HepG2 (cell line): ENCODE measurements around the gene TSPAN5. TPM values are rescaled to one million over a fixed set of nuclear protein-coding genes. Genes with fewer than 3 reads are reported as not detected.

Experiments
- ATAC-seq: fragments of 200-7000 bp; cut with Tn5 transposase; 3 replicates; pipeline ENCODE4 v1.9.1; 2020; ENCODE audit warnings: mild to moderate bottlenecking, moderate library complexity
- BruUV-seq: library from RNA; stranded (reverse); fragments of 400-500 nt; replicated peaks from 2 replicates; lab custom pipeline; 2021; lab: Mats Ljungman, UMichigan
- CTCF ChIA-PET: fragments of 300-600 bp; formaldehyde crosslinking; extraction: SDS; loops from one replicate; lab custom pipeline; 2021; ENCODE audit warnings: low total read pairs, inconsistent platforms, low intra/inter-chr PET ratio; lab: Yijun Ruan, JAX
- POLR2A ChIA-PET: fragments of 350-600 bp; sonication (Branson Sonifier 250); formaldehyde crosslinking; loops from one replicate; lab custom pipeline; 2020; ENCODE audit warnings: antibody characterized with exemption, inconsistent platforms; lab: Yijun Ruan, JAX
- DNase-seq: peaks from one replicate; pipeline ENCODE4 v3.0.0-alpha.2; 2015; ENCODE audit warnings: low spot score
- FAIRE-seq: peaks from 3 replicates; lab custom pipeline; 2011; peaks lifted over from hg19 to GRCh38; lab: Jason Lieb, UNC
- H2AFZ ChIP-seq: one replicate; pipeline ENCODE4 v1.6.1; 2011; ENCODE audit warnings: low read length, inconsistent platforms
- H3K27ac ChIP-seq: fragments of 300-600 bp; 3 replicates; pipeline ENCODE4 v1.8.0; 2011; ENCODE audit warnings: mixed run types, mild to moderate bottlenecking, mixed read lengths, low read length, inconsistent platforms; ENCODE audit not compliant: insufficient read depth; ENCODE audit errors: extremely low read length
- H3K27me3 ChIP-seq, 2 experiments: fragments of 200-600 bp in 1 of 2; 2 replicates in 1 of 2; 3 replicates in 1 of 2; pipeline versions ENCODE4 v1.6.0 to v1.8.0; 2011; ENCODE audit warnings: low read length in 2 of 2, mild to moderate bottlenecking in 2 of 2, moderate library complexity in 2 of 2, inconsistent platforms in 1 of 2; ENCODE audit not compliant: insufficient read depth in 2 of 2, control insufficient read depth in 1 of 2
- H3K36me3 ChIP-seq, 2 experiments: fragments of 200-600 bp in 1 of 2; replicated peaks in 1 of 2; 2 replicates in 1 of 2; 3 replicates in 1 of 2; pipeline versions ENCODE4 v1.5.1 to v1.8.0; 2011; ENCODE audit warnings: low read length in 2 of 2, inconsistent platforms in 1 of 2; ENCODE audit not compliant: insufficient read depth in 2 of 2, control insufficient read depth in 1 of 2
- H3K4me1 ChIP-seq: 2 replicates; pipeline ENCODE4 v1.5.1; 2012; ENCODE audit warnings: low read length, inconsistent platforms; ENCODE audit not compliant: insufficient read depth
- H3K4me2 ChIP-seq: 2 replicates; pipeline ENCODE4 v1.6.0; 2011; ENCODE audit warnings: low read depth, low read length, inconsistent platforms
- H3K4me3 ChIP-seq, 3 experiments: fragments of 200-600 bp in 1 of 3; sonication (generic), shearing (Covaris generic) in 1 of 3; replicated peaks in 1 of 3; 2 replicates each; pipeline ENCODE4 v1.5.1; 2011 to 2016; ENCODE audit warnings: low read length in 3 of 3, inconsistent platforms in 2 of 3, low read depth in 2 of 3, mild to moderate bottlenecking in 2 of 3, control low read depth in 1 of 3, mixed read lengths in 1 of 3; ENCODE audit not compliant: insufficient read depth in 1 of 3
- H3K79me2 ChIP-seq: one replicate; pipeline ENCODE4 v1.6.1; 2011; ENCODE audit warnings: low read length, inconsistent platforms; ENCODE audit not compliant: insufficient read depth
- H3K9ac ChIP-seq: 2 replicates; pipeline ENCODE4 v1.6.0; 2011; ENCODE audit warnings: mild to moderate bottlenecking, low read depth, low read length, inconsistent platforms; ENCODE audit not compliant: insufficient read depth
- H3K9me3 ChIP-seq: 2 replicates; pipeline ENCODE4 v1.5.1; 2012; ENCODE audit warnings: mild to moderate bottlenecking, low read length
- H4K20me1 ChIP-seq: 2 replicates; pipeline ENCODE4 v1.6.0; 2011; ENCODE audit warnings: inconsistent platforms, mild to moderate bottlenecking, low read length, moderate library complexity; ENCODE audit not compliant: insufficient read depth
- E2F2 ChIP-seq: sonication (generic); formaldehyde crosslinking; IDR thresholded peaks from 2 replicates; pipeline ENCODE4 v1.4.0; 2020; ENCODE audit warnings: missing genetic modification reagents, borderline replicate concordance
- EED ChIP-seq: sonication (generic); formaldehyde crosslinking; IDR thresholded peaks from 2 replicates; pipeline ENCODE4 v1.5.0; 2020; ENCODE audit warnings: mild to moderate bottlenecking, missing genetic modification reagents
- HCFC1 ChIP-seq: fragments of 150-350 bp; IDR thresholded peaks from 2 replicates; pipeline ENCODE4 v1.6.1; 2014; ENCODE audit warnings: low read depth, low read length
- ISL2 ChIP-seq: sonication (generic); formaldehyde crosslinking; IDR thresholded peaks from 2 replicates; pipeline ENCODE4 v1.5.0; 2020; ENCODE audit warnings: missing genetic modification reagents
- NFKB2 ChIP-seq: sonication (generic); formaldehyde crosslinking; IDR thresholded peaks from 2 replicates; pipeline ENCODE4 v1.4.0; 2020; ENCODE audit warnings: missing genetic modification reagents, borderline replicate concordance
- RBM39 ChIP-seq: fragments of 200-400 bp; formaldehyde crosslinking; IDR thresholded peaks from one replicate; pipeline ENCODE4 v1.6.1; 2018; ENCODE audit warnings: antibody characterized with exemption, mild to moderate bottlenecking, low read depth, low read length; ENCODE audit not compliant: poor library complexity, severe bottlenecking
- SP140L ChIP-seq: sonication (generic); formaldehyde crosslinking; IDR thresholded peaks from 2 replicates; pipeline ENCODE4 v1.4.0; 2020; ENCODE audit warnings: missing genetic modification reagents, borderline replicate concordance
- ZNF10 ChIP-seq: sonication (generic); formaldehyde crosslinking; IDR thresholded peaks from 2 replicates; pipeline ENCODE4 v1.4.0; 2020; ENCODE audit warnings: mild to moderate bottlenecking, low read depth, missing genetic modification reagents, borderline replicate concordance
- ZNF333 ChIP-seq: sonication (generic); formaldehyde crosslinking; IDR thresholded peaks from 2 replicates; pipeline ENCODE4 v1.4.0; 2020; ENCODE audit warnings: mild to moderate bottlenecking, missing genetic modification reagents, borderline replicate concordance
- ZNF691 ChIP-seq: sonication (generic); formaldehyde crosslinking; IDR thresholded peaks from 2 replicates; pipeline ENCODE4 v1.4.0; 2020; ENCODE audit warnings: missing genetic modification reagents, low read depth, mild to moderate bottlenecking, borderline replicate concordance
- WGBS: methylation state at CpG from one replicate; pipeline ENCODE4 v1.1.6; 2017; ENCODE audit warnings: low lambda C conversion rate; 5-methylcytosine and 5-hydroxymethylcytosine counted together
- in situ Hi-C: cut with HindIII; loops from 2 replicates; pipeline ENCODE4 v1.10.0; 2017; ENCODE audit warnings: low pct_unique_long_range_greater_than_20kb; ENCODE audit not compliant: extremely low pct_ligation_motif_present
- intact Hi-C: fragments of 100-400 bp; cut with micrococcal nuclease; formaldehyde crosslinking; loops from one replicate; pipeline ENCODE4 v1.10.0; 2022; ENCODE audit not compliant: unreplicated experiment
- polyA plus RNA-seq, 8 experiments: library from polyadenylated mRNA; depleted of rRNA in 3 of 8; stranded (reverse) in 7 of 8; unstranded in 1 of 8; fragments of >200 nt; fragmentation: Illumina TruSeq in 4 of 8; extraction: Trizol in 4 of 8; gene quantifications; 2 replicates each; pipeline versions ENCODE4 v1.2.1 to v1.2.3, GENCODE V29; 2011 to 2016; ENCODE audit warnings: low read depth in 4 of 8, missing spikeins in 1 of 8, mixed read lengths in 1 of 8; ENCODE audit not compliant: insufficient read depth in 1 of 8
- total RNA-seq, 5 experiments: library from RNA; depleted of rRNA; stranded (reverse); fragments of >200 nt; fragmentation: Illumina TruSeq; extraction: Trizol; gene quantifications; 2 replicates each; pipeline ENCODE4 v1.2.3, GENCODE V29; 2016; ENCODE audit warnings: low read depth in 1 of 5
- TF ChIP-seq, protein P1 (sequence below): sonication (generic); formaldehyde crosslinking; IDR thresholded peaks from 2 replicates; pipeline ENCODE4 v1.4.0; 2020; ENCODE audit warnings: mild to moderate bottlenecking, low read depth, missing genetic modification reagents
- TF ChIP-seq, protein P2 (sequence below): IDR thresholded peaks from 2 replicates; pipeline ENCODE4 v1.6.1; 2016; ENCODE audit warnings: missing biosample characterization, missing genetic modification reagents, low read depth

TSPAN5 gene
- total and polyA plus RNA-seq, 2 of the 13 experiments (the other 11 are each of a cell fraction or from before 2014, with no cell fraction given) = 0.20 to 0.53 TPM

- in situ Hi-C loops (no loop called here), intact Hi-C loops (no loop called here)
- ATAC-seq (no peak), FAIRE-seq (no peak), DNase-seq (no peak)
- Histone ChIP-seq H3K9ac (no peak overlapping the region), H2AFZ (no peak overlapping the region), H3K4me1 (no peaks in the 10 kb centered on the region), H3K4me2 (no peak overlapping the region), H3K79me2 (no peaks in the 10 kb centered on the region), H3K4me3 (no peak overlapping the region), H3K27me3 (peaks cover 0 to 3% of the 10 kb centered on the region in 2 experiments; a peak in 2 of 5 replicates), H3K36me3 (no peaks in the 10 kb centered on the region), H4K20me1 (no peaks in the 10 kb centered on the region), H3K27ac (no peak overlapping the region)
- ChIA-PET CTCF (no interaction called here), POLR2A (no interaction called here)
- BruUV-seq = no TSS peak
- WGBS = 34% methylated on average over 5 of the region's 5 CpGs
- TF ChIP-seq NFKB2 (CRISPR knock-in tag) (no peak), ZNF10 (CRISPR knock-in tag) (no peak)
- TF ChIP-seq, protein P1, sequence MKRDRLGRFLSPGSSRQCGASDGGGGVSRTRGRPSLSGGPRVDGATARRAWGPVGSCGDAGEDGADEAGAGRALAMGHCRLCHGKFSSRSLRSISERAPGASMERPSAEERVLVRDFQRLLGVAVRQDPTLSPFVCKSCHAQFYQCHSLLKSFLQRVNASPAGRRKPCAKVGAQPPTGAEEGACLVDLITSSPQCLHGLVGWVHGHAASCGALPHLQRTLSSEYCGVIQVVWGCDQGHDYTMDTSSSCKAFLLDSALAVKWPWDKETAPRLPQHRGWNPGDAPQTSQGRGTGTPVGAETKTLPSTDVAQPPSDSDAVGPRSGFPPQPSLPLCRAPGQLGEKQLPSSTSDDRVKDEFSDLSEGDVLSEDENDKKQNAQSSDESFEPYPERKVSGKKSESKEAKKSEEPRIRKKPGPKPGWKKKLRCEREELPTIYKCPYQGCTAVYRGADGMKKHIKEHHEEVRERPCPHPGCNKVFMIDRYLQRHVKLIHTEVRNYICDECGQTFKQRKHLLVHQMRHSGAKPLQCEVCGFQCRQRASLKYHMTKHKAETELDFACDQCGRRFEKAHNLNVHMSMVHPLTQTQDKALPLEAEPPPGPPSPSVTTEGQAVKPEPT (CRISPR knock-in tag) = no peak
- TF ChIP-seq, all 625 proteins: peak for 0
- no peaks in the 10 kb centered on the region for H3K9me3 ChIP-seq
Measured at GRCh38 chr4:98641376-98641775, 17.0 kb downstream of the TSPAN5 start.

- Histone ChIP-seq H3K27me3 (peaks cover 0 to 3% of the 10 kb centered on the region in 2 experiments; a peak in 2 of 5 replicates), H3K4me1 (no peaks in the 10 kb centered on the region), H3K36me3 (no peaks in the 10 kb centered on the region), H3K9ac (no peak overlapping the region), H2AFZ (no peak overlapping the region), H3K79me2 (no peaks in the 10 kb centered on the region), H4K20me1 (no peaks in the 10 kb centered on the region), H3K4me2 (no peak overlapping the region), H3K27ac (no peak overlapping the region), H3K9me3 (no peaks in the 10 kb centered on the region), H3K4me3 (no peak overlapping the region)
- CTCF ChIA-PET = no interaction called here
- no peak for DNase-seq
- intact Hi-C loops (no loop called here), in situ Hi-C loops (no loop called here)
- 2% methylated on average over 2 of the region's 2 CpGs for WGBS
- BruUV-seq = no TSS peak
- TF ChIP-seq EED (no peak), SP140L (CRISPR knock-in tag) (no peak), ZNF691 (CRISPR knock-in tag) (no peak), HCFC1 (no peak), ISL2 (no peak), E2F2 (CRISPR knock-in tag) (no peak), RBM39 (no peak), ZNF333 (CRISPR knock-in tag) (no peak)
- TF ChIP-seq, protein P2, sequence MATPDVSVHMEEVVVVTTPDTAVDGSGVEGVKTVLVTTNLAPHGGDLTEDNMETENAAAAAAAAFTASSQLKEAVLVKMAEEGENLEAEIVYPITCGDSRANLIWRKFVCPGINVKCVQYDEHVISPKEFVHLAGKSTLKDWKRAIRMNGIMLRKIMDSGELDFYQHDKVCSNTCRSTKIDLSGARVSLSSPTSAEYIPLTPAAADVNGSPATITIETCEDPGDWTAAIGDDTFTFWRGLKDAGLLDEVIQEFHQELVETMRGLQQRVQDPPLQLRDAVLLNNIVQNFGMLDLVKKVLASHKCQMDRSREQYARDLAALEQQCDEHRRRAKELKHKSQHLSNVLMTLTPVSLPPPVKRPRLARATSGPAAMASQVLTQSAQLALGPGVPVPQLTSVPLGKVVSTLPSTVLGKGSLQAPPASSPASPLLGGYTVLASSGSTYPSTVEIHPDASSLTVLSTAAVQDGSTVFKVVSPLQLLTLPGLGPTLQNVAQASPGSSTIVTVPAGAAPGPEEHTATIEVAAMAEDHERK (CRISPR knock-in tag) = no peak
- FAIRE-seq = no peak
- ATAC-seq = no peak
- POLR2A ChIA-PET = no interaction called here
Measured at GRCh38 chr4:98639523-98639922, 18.9 kb downstream of the TSPAN5 start.
